Muscle layer of duodenum (tissue), 2 donors: ENCODE data around the gene ELOVL3.

ENCODE experiments used
- H3K27ac ChIP-seq: one replicate; pipeline ENCODE4 v1.7.0; 2013; ENCODE audit warnings: mild to moderate bottlenecking, low read length
- H3K27me3 ChIP-seq: one replicate; pipeline ENCODE4 v1.7.0; 2013; ENCODE audit warnings: low read depth, mild to moderate bottlenecking, control low read depth, low read length
- H3K36me3 ChIP-seq, 2 donors: one replicate each; pipeline ENCODE4 v1.7.0; 2013; ENCODE audit warnings: low read length in 2 of 2, control low read depth in 1 of 2, mild to moderate bottlenecking in 1 of 2; ENCODE audit not compliant: insufficient read depth in 2 of 2, control insufficient read depth in 1 of 2
- H3K4me1 ChIP-seq, 2 donors: one replicate each; pipeline ENCODE4 v1.7.0; 2013; ENCODE audit warnings: low read length in 2 of 2, mild to moderate bottlenecking in 2 of 2, control low read depth in 1 of 2, moderate library complexity in 1 of 2; ENCODE audit not compliant: insufficient read depth in 2 of 2, control insufficient read depth in 1 of 2
- H3K4me3 ChIP-seq, 2 donors: one replicate each; pipeline ENCODE4 v1.7.0; 2013; ENCODE audit warnings: low read length in 2 of 2, low read depth in 1 of 2, mild to moderate bottlenecking in 1 of 2
- H3K9me3 ChIP-seq, 2 donors: one replicate each; pipeline ENCODE4 v1.7.0; 2013; ENCODE audit warnings: low read length in 2 of 2, control low read depth in 1 of 2, mild to moderate bottlenecking in 1 of 2; ENCODE audit not compliant: control insufficient read depth in 1 of 2
- donor health status: healthy.

ELOVL3 gene

GRCh38 chr10:102230264-102230860 lies 4.3 kb downstream of the ELOVL3 start:
- no peak overlapping the region for H3K27ac ChIP-seq
- H3K4me3 ChIP-seq: peak overlapping the region; percentile 33 to 62
- peaks cover 30% of the 10 kb centered on the region for H3K27me3 ChIP-seq
- H3K36me3 ChIP-seq: no peaks in the 10 kb centered on the region
- no peaks in the 10 kb centered on the region for H3K9me3 ChIP-seq
- H3K4me1 ChIP-seq: peaks cover 4 to 30% of the 10 kb centered on the region in 2 donors

GRCh38 chr10:102230861-102231356 lies 4.8 kb downstream of the ELOVL3 start:
- Histone ChIP-seq H3K27ac (no peak overlapping the region), H3K27me3 (peaks cover 30% of the 10 kb centered on the region), H3K36me3 (no peaks in the 10 kb centered on the region), H3K4me3 (peak overlapping the region; percentile 33 to 62), H3K4me1 (peaks cover under 1 to 30% of the 10 kb centered on the region in 2 donors), H3K9me3 (no peaks in the 10 kb centered on the region)

GRCh38 chr10:102231357-102232318 lies 5.5 kb downstream of the ELOVL3 start:
- Histone ChIP-seq H3K27me3 (peaks cover 30% of the 10 kb centered on the region), H3K4me3 (peak overlapping the region; percentile 33 to 62), H3K27ac (no peak overlapping the region), H3K9me3 (no peaks in the 10 kb centered on the region), H3K4me1 (peaks cover 0 to 25% of the 10 kb centered on the region in 2 donors), H3K36me3 (no peaks in the 10 kb centered on the region)

GRCh38 chr10:102233997-102234396 lies 7.9 kb downstream of the ELOVL3 start:
- Histone ChIP-seq H3K4me3 (no peak overlapping the region), H3K4me1 (peaks cover 0 to 21% of the 10 kb centered on the region in 2 donors), H3K9me3 (no peaks in the 10 kb centered on the region), H3K27me3 (peaks cover 24% of the 10 kb centered on the region), H3K27ac (no peak overlapping the region), H3K36me3 (no peaks in the 10 kb centered on the region)

GRCh38 chr10:102234888-102235597 lies 8.9 kb downstream of the ELOVL3 start:
- H3K4me3 ChIP-seq: no peak overlapping the region

GRCh38 chr10:102235598-102235920 lies 9.5 kb downstream of the ELOVL3 start:
- H3K27ac ChIP-seq: no peak overlapping the region
- no peak overlapping the region for H3K4me3 ChIP-seq
- peaks cover 18% of the 10 kb centered on the region for H3K27me3 ChIP-seq
- peaks cover 0 to 17% of the 10 kb centered on the region in 2 donors for H3K4me1 ChIP-seq
- H3K9me3 ChIP-seq: no peaks in the 10 kb centered on the region
- H3K36me3 ChIP-seq: no peaks in the 10 kb centered on the region

More at GRCh38 chr10:102234888-102235597, 8.9 kb downstream of the ELOVL3 start:
- no peak overlapping the region for H3K27ac ChIP-seq
- peaks cover 22% of the 10 kb centered on the region for H3K27me3 ChIP-seq
- H3K4me1 ChIP-seq: peaks cover 0 to 17% of the 10 kb centered on the region in 2 donors
- no peaks in the 10 kb centered on the region for H3K9me3 ChIP-seq
- H3K36me3 ChIP-seq: no peaks in the 10 kb centered on the region

- Histone ChIP-seq H3K4me3 (no peak overlapping the region), H3K4me1 (peaks cover 0 to 17% of the 10 kb centered on the region in 2 donors), H3K27me3 (peaks cover 18% of the 10 kb centered on the region), H3K9me3 (no peaks in the 10 kb centered on the region), H3K36me3 (no peaks in the 10 kb centered on the region), H3K27ac (no peak overlapping the region)
Observed at GRCh38 chr10:102236006-102236405, 9.9 kb downstream of the ELOVL3 start.

- peaks cover 10% of the 10 kb centered on the region for H3K27me3 ChIP-seq
Observed at GRCh38 chr10:102237711-102238252, 11.7 kb downstream of the ELOVL3 start.

GRCh38 chr10:102240467-102241031 lies 14.4 kb downstream of the ELOVL3 start:
- no peaks in the 10 kb centered on the region for H3K27me3 ChIP-seq

More at GRCh38 chr10:102237711-102238252, 11.7 kb downstream of the ELOVL3 start:
- no peaks in the 10 kb centered on the region for H3K9me3 ChIP-seq
- H3K27ac ChIP-seq: no peak overlapping the region
- no peak overlapping the region for H3K4me3 ChIP-seq
- peaks cover 5 to 20% of the 10 kb centered on the region in 2 donors for H3K4me1 ChIP-seq
- H3K36me3 ChIP-seq: no peaks in the 10 kb centered on the region

GRCh38 chr10:102241032-102241443 lies 14.9 kb downstream of the ELOVL3 start:
- H3K9me3 ChIP-seq: no peaks in the 10 kb centered on the region
- H3K4me3 ChIP-seq: peak overlapping the region; percentile 72 to 79
- no peak overlapping the region for H3K27ac ChIP-seq
- H3K4me1 ChIP-seq: peaks cover 5 to 31% of the 10 kb centered on the region in 2 donors
- no peaks in the 10 kb centered on the region for H3K27me3 ChIP-seq
- H3K36me3 ChIP-seq: peaks cover 0 to 5% of the 10 kb centered on the region in 2 donors

More at GRCh38 chr10:102240467-102241031, 14.4 kb downstream of the ELOVL3 start:
- Histone ChIP-seq H3K4me3 (peak overlapping the region; percentile 72 to 79), H3K27ac (no peak overlapping the region), H3K36me3 (peaks cover 0 to 2% of the 10 kb centered on the region in 2 donors), H3K4me1 (peaks cover 5 to 27% of the 10 kb centered on the region in 2 donors), H3K9me3 (no peaks in the 10 kb centered on the region)
